ENCODE data around the gene SAMD13. TPM values are rescaled to one million over a fixed set of nuclear protein-coding genes. Genes with fewer than 3 reads are reported as not detected.
A peak's percentile ranks its signal among the peaks of the same experiment; 100 is the strongest.

The SAMD13 gene
- total RNA-seq, 1 donor from 2014 or later = 1.9 TPM

GRCh38 chr1:84347932-84348555 is 46.5 kb downstream of the SAMD13 start:
- Histone ChIP-seq H3K4me3 (ENCODE audit: low read depth, low read length) (no peak overlapping the region), H3K36me3 (ENCODE audit: control insufficient read depth, insufficient read depth, low read length) (no peaks in the 10 kb centered on the region), H3K27me3 (ENCODE audit: control insufficient read depth, insufficient read depth, low read length) (no peaks in the 10 kb centered on the region)
- DNase-seq (ENCODE audit: low read depth) = peak; percentile 45
- TF ChIP-seq CTCF (IDR thresholded peaks at IDR 0.05; ENCODE audit: insufficient read depth, low read length, poor library complexity, severe bottlenecking) = no peak

GRCh38 chr1:84348759-84349158 is 47.3 kb downstream of the SAMD13 start:
- no peak for TF ChIP-seq CTCF (IDR thresholded peaks at IDR 0.05; ENCODE audit: insufficient read depth, low read length, poor library complexity, severe bottlenecking)
- no peak overlapping the region for H3K4me3 ChIP-seq (ENCODE audit: low read depth, low read length)
- H3K36me3 ChIP-seq (ENCODE audit: control insufficient read depth, insufficient read depth, low read length) = no peaks in the 10 kb centered on the region
- no peaks in the 10 kb centered on the region for H3K27me3 ChIP-seq (ENCODE audit: control insufficient read depth, insufficient read depth, low read length)
- no peak for DNase-seq (ENCODE audit: low read depth)

- no peak for DNase-seq (ENCODE audit: low read depth)
- no peaks in the 10 kb centered on the region for H3K36me3 ChIP-seq (ENCODE audit: control insufficient read depth, insufficient read depth, low read length)
- H3K27me3 ChIP-seq (ENCODE audit: control insufficient read depth, insufficient read depth, low read length) = no peaks in the 10 kb centered on the region
- no peak for TF ChIP-seq CTCF (IDR thresholded peaks at IDR 0.05; ENCODE audit: insufficient read depth, low read length, poor library complexity, severe bottlenecking)
- H3K4me3 ChIP-seq (ENCODE audit: low read depth, low read length) = no peak overlapping the region
These were observed 48.6 kb downstream of the SAMD13 start for GRCh38 chr1:84350104-84350503.

- no peak for TF ChIP-seq CTCF (IDR thresholded peaks at IDR 0.05; ENCODE audit: insufficient read depth, low read length, poor library complexity, severe bottlenecking)
- Histone ChIP-seq H3K4me3 (ENCODE audit: low read depth, low read length) (no peak overlapping the region), H3K36me3 (ENCODE audit: control insufficient read depth, insufficient read depth, low read length) (no peaks in the 10 kb centered on the region), H3K27me3 (ENCODE audit: control insufficient read depth, insufficient read depth, low read length) (no peaks in the 10 kb centered on the region)
- no peak for DNase-seq (ENCODE audit: low read depth)
These were observed 49.0 kb downstream of the SAMD13 start for GRCh38 chr1:84350550-84350949.

DNA sequence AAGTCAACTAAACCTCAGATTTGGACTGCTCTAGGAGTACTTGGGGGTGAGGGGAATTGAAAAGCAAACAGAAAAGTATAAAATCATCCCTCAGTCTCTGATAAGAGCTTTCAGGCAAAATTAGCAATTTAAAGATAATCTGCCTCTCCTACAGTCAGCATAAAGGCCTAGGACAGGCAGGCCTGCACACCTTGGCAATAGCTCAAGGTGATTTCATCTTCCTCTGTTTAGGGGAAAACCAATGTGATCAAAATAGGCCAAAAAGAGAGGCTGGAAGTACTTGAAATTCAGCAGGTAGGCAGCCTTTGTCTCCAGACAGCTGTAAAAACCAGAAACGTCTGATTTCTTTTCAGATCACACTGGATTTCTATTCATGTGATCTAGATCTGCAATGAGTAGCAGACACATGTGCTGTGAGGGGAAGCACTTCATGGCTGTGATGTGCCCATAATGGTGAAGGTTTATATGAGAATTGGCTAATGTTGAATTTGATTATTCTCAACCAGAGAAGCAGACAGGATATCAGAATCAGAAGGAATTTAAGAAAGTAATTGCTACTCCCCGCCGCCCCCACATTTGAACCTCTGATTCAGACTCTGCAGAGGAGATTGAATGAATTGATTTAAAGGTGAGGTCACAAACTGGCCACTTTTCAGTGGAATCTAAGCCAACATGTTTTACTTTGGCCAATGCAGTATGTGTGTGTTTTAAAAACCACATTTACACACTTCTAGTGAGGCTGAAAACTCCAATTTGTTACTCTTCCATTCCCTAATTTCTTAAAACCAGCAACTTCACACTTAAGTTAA is 51.0 kb downstream of the SAMD13 start:
- DNase-seq (ENCODE audit: low read depth) = no peak
- Histone ChIP-seq H3K4me3 (ENCODE audit: low read depth, low read length) (no peak overlapping the region), H3K36me3 (ENCODE audit: control insufficient read depth, insufficient read depth, low read length) (no peaks in the 10 kb centered on the region), H3K27me3 (ENCODE audit: control insufficient read depth, insufficient read depth, low read length) (no peaks in the 10 kb centered on the region)
- TF ChIP-seq CTCF (IDR thresholded peaks at IDR 0.05; ENCODE audit: insufficient read depth, low read length, poor library complexity, severe bottlenecking) = no peak
